Large intestine (tissue), 12 donors: ENCODE results near the gene ASB10. TPM values are rescaled to one million over a fixed set of nuclear protein-coding genes. Genes with fewer than 3 reads are reported as not detected.

Experiments
- DNase-seq, 2 donors: peaks; one replicate each; pipeline versions ENCODE4 v3.0.0 to v3.0.0-alpha.2; 2013
- H3K27ac ChIP-seq: one replicate; pipeline ENCODE4 v1.5.1; 2013; ENCODE audit warnings: low read length
- H3K27me3 ChIP-seq: 2 replicates; pipeline ENCODE4 v1.6.1; 2013; ENCODE audit warnings: low read length; ENCODE audit not compliant: control insufficient read depth, insufficient read depth
- H3K36me3 ChIP-seq: 2 replicates; pipeline ENCODE4 v1.6.1; 2013; ENCODE audit warnings: low read length; ENCODE audit not compliant: control insufficient read depth, insufficient read depth
- H3K4me1 ChIP-seq: one replicate; pipeline ENCODE4 v1.6.1; 2013; ENCODE audit warnings: low read length; ENCODE audit not compliant: control insufficient read depth, insufficient read depth
- H3K4me3 ChIP-seq: one replicate; pipeline ENCODE4 v1.5.1; 2013; ENCODE audit warnings: low read length
- H3K9me3 ChIP-seq: one replicate; pipeline ENCODE4 v1.6.1; 2013; ENCODE audit warnings: mild to moderate bottlenecking, low read depth, low read length, moderate library complexity; ENCODE audit not compliant: control insufficient read depth
- whole genome bisulfite sequencing: methylation state at CpG from one replicate; pipeline ENCODE4 v1.1.5; 2013; ENCODE audit warnings: low lambda C conversion rate; ENCODE audit not compliant: insufficient coverage; 5-methylcytosine and 5-hydroxymethylcytosine counted together
- long read RNA-seq, 11 donors: transcript quantifications; one replicate each; lab custom pipeline, GENCODE V29; 2026
- polyA plus RNA-seq: library from polyadenylated mRNA; unstranded; fragments of 120-200 nt; gene quantifications from one replicate; pipeline ENCODE4 v1.2.1, GENCODE V29; 2013

ASB10 gene, protein sequence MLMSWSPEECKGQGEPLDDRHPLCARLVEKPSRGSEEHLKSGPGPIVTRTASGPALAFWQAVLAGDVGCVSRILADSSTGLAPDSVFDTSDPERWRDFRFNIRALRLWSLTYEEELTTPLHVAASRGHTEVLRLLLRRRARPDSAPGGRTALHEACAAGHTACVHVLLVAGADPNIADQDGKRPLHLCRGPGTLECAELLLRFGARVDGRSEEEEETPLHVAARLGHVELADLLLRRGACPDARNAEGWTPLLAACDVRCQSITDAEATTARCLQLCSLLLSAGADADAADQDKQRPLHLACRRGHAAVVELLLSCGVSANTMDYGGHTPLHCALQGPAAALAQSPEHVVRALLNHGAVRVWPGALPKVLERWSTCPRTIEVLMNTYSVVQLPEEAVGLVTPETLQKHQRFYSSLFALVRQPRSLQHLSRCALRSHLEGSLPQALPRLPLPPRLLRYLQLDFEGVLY
- polyA plus RNA-seq = not detected
- long read RNA-seq, donor 1 = 0 reads
- long read RNA-seq, donor 2 = 0 reads
- long read RNA-seq, donor 3 = 0 reads
- long read RNA-seq, donor 4 = 0 reads
- long read RNA-seq, donor 5 = 0 reads
- long read RNA-seq, donor 6 = 0 reads
- long read RNA-seq, donor 7 = 0 reads
- long read RNA-seq, donor 8 = 0 reads
- long read RNA-seq, donor 9 = 0 reads
- long read RNA-seq, donor 10 = 0 reads
- long read RNA-seq, donor 11 = 0 reads

DNA sequence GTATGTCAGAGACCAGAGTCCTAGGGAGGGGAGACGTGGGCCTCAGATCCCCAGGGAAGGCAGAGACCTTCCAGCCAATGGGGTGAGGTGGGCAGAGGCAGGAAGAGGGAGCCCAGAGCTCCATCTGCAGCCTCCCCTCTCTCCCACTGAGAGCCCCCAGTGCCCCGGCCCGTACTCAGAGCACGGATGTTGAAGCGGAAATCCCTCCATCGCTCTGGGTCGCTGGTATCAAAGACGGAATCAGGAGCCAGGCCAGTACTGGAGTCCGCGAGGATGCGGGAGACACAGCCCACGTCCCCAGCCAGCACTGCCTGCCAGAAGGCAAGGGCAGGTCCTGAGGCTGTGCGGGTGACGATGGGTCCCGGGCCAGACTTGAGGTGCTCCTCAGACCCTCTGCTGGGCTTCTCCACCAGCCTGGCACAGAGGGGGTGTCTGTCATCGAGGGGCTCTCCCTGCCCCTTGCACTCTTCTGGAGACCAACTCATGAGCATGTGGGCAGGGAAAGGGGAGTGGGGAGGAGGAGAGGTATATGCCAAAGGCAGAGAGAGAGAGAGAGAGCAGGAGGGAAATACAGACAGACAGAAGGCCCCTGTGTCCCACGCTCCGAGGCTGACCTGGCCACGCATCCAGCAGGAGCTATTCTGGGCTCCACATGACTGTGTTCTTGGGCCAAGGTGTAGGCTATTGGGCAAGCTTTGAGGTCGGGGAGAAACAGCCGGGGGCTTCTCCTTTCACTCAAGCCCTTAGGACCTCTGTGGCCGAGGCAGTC lies at the start of gene ASB10:
Gene ASB10, minus strand, starts transcription at position 611 of the 769 bp plus-strand sequence. Its CDS starts 120 bp downstream, at position 491.
- WGBS = no CpG with 5 or more reads among the region's 22 CpGs
- peaks cover 11% of the 10 kb centered on the region for H3K27me3 ChIP-seq
- no peaks in the 10 kb centered on the region for H3K4me1 ChIP-seq
- H3K9me3 ChIP-seq = no peaks in the 10 kb centered on the region
- no peak within 1 kb of the TSS for H3K27ac ChIP-seq
- H3K36me3 ChIP-seq = no peaks in the 10 kb centered on the region
- no peak for DNase-seq
- H3K4me3 ChIP-seq = no peak within 1 kb of the TSS

DNA sequence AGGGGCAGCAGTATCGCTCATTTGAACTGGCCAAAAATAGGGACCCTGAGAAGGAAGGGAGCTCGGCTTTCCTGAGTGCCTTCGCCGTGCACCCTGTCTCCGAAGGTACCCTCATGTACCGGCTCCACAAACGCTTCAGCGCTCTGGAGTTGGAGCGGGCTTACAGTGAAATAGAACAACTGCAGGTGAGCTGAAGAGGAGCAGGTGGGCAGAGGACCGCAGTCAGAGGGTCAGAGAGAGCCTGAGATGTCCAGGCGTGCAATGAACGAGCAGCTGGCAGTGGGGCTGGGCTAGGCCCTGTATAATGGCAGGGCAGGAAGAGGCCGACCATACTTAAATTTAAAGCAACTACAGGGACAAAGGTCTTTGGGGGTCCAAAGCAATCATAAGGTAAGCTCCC lies 49.4 kb upstream of the ASB10 start:
- no CpG with 5 or more reads among the region's 13 CpGs for WGBS
- Histone ChIP-seq H3K27me3 (no peaks in the 10 kb centered on the region), H3K9me3 (peaks cover 5% of the 10 kb centered on the region), H3K4me1 (no peaks in the 10 kb centered on the region), H3K27ac (no peak overlapping the region), H3K36me3 (peaks cover 59% of the 10 kb centered on the region), H3K4me3 (no peak overlapping the region)
- no peak for DNase-seq

DNA sequence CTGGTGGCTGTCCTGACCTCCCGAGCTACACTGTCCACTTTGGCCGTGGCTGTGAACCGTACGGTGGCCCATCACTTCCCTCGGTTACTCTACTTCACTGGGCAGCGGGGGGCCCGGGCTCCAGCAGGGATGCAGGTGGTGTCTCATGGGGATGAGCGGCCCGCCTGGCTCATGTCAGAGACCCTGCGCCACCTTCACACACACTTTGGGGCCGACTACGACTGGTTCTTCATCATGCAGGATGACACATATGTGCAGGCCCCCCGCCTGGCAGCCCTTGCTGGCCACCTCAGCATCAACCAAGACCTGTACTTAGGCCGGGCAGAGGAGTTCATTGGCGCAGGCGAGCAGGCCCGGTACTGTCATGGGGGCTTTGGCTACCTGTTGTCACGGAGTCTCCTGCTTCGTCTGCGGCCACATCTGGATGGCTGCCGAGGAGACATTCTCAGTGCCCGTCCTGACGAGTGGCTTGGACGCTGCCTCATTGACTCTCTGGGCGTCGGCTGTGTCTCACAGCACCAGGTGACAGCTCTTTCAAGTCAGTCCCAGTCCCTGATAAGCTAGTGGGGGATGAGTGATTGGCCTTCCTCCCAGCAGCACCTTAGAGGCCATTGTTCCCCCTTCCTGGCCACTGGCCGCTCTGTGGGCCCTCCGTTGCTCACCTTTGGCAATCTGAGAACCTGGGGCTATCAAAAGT lies 48.2 kb upstream of the ASB10 start:
- DNase-seq = no peak
- Histone ChIP-seq H3K9me3 (peaks cover 5% of the 10 kb centered on the region), H3K4me3 (no peak overlapping the region), H3K4me1 (no peaks in the 10 kb centered on the region), H3K36me3 (peaks cover 49% of the 10 kb centered on the region), H3K27me3 (no peaks in the 10 kb centered on the region), H3K27ac (no peak overlapping the region)
- WGBS = no CpG with 5 or more reads among the region's 28 CpGs

DNA sequence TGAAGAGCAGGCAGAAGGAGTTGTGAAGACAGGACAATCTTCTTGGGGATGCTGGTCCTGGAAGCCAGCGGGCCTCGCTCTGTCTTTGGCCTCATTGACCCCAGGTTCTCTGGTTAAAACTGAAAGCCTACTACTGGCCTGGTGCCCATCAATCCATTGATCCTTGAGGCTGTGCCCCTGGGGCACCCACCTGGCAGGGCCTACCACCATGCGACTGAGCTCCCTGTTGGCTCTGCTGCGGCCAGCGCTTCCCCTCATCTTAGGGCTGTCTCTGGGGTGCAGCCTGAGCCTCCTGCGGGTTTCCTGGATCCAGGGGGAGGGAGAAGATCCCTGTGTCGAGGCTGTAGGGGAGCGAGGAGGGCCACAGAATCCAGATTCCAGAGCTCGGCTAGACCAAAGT lies 46.8 kb upstream of the ASB10 start:
- DNase-seq = no peak
- Histone ChIP-seq H3K27ac (no peak overlapping the region), H3K27me3 (no peaks in the 10 kb centered on the region), H3K4me1 (no peaks in the 10 kb centered on the region), H3K9me3 (peaks cover 5% of the 10 kb centered on the region), H3K36me3 (peaks cover 40% of the 10 kb centered on the region), H3K4me3 (peak overlapping the region; percentile 94)
- no CpG with 5 or more reads among the region's 9 CpGs for WGBS

DNA sequence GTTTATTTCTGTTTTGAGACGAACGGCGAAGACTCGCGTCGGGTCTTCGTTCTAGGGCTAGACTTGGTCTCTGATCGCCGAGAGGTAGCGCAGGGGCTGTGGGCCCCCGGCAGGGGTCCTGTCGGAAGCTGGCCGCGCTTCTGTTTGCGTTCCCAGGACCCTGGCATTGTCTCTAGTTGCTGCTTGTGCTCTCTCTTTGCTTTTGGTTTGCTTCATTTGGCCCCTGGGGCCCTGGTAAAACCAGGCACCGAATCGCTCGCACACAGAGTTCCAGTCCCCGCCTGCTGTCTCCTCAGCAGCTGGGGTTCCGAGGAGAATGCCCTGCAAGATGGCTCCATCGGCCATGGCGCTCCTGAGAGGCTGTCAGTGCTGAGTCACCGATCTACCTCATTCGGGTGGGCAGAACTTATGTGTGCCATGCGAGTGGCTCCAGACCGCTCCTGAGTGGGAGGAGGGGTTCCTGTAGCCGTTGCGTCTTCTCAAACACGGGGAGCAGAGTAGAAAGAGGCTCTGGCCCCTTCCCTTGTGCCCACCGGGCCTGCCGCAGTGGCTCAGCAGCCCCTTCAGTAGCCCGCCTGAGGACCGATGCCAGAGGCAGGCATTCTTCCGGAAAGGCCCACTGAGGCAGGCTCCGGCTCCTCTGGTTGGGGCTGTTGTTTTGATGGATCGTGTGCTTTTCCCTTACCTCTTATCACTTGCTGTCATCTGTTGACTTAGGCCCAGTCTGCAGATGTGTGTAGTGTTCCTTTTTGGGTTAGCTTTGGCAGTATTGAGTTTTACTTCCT lies 46.1 kb upstream of the ASB10 start:
- peak in 1 of 2 donors; percentile 48 for DNase-seq
- H3K36me3 ChIP-seq = peaks cover 33% of the 10 kb centered on the region
- H3K4me3 ChIP-seq = peak overlapping the region; percentile 94
- H3K4me1 ChIP-seq = peaks cover 5% of the 10 kb centered on the region
- no peaks in the 10 kb centered on the region for H3K27me3 ChIP-seq
- peak overlapping the region; percentile 40 for H3K27ac ChIP-seq
- WGBS = no CpG with 5 or more reads among the region's 36 CpGs
- peaks cover 5% of the 10 kb centered on the region for H3K9me3 ChIP-seq

DNA sequence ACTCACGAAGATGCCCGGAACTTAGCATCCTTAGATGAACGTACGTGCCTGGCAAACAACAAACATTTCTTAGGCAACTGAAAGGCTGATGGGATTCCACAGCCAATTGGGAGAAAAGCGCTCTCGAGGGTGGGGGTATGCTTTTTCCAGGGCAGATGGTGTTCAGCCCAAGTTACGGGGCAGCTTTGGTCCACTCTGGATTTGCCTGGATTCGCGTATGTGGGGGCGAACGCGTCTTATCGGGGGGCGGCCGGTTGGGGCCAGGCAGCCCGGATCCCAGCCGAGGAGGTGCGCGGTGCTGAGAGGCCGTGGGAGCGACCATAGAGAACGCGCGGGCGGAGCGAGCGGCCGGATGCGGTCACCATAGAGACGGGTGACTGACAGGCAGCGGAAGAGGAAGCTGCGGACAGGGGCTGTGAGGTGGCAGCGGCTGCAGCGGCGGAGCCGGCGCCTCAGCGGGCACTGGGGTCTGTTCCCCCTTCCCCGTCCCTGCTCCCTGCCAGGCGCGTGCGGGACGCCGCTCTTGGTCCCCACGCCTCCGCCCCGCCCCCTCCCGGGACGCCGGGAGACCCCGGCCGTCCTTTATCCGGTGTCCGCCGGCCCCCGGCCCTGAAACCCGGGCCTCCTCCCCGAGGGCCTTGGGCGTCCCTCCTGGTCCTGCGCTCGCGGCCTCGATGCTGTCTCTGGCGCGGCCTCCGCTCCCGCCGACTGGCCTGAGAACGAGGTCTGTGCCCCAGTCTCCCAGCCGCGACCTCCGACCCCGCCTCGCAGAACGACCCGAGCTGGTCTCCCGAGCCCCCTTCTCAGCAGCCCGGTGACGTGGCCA lies 45.3 kb upstream of the ASB10 start, which contains the start of gene CHPF2:
Gene CHPF2, plus strand, starts transcription at position 393 of the 826 bp plus-strand sequence. CDS start 1,529 bp downstream, outside the sequence.
- Histone ChIP-seq H3K27me3 (no peaks in the 10 kb centered on the region), H3K4me3 (peak within 1 kb of the TSS; percentile 94), H3K4me1 (peaks cover 8% of the 10 kb centered on the region), H3K27ac (peak within 1 kb of the TSS; percentile 40), H3K9me3 (no peaks in the 10 kb centered on the region), H3K36me3 (peaks cover 25% of the 10 kb centered on the region)
- peak; percentile 84 to 89 for DNase-seq
- no CpG with 5 or more reads among the region's 79 CpGs for WGBS

DNA sequence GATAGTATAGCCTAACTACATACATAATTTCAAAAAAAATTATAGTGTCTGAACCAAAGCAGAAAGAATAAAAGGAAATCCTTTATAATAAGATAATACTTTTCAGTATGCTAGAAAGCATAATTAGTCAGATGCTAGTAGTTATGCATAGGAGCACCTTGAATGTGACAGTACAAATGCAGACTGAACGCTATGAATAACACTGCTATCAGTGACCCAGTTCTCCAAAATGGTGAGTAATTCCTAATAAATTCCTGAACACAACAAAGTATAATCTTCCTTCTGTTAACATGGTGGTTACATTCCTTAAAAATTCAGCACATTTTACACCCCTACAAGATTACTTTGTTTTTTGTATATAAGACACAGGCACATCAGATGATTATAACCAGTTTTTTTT lies 44.0 kb upstream of the ASB10 start:
- H3K4me1 ChIP-seq = peaks cover 11% of the 10 kb centered on the region
- H3K27ac ChIP-seq = no peak overlapping the region
- H3K9me3 ChIP-seq = no peaks in the 10 kb centered on the region
- H3K36me3 ChIP-seq = peaks cover 14% of the 10 kb centered on the region
- H3K27me3 ChIP-seq = no peaks in the 10 kb centered on the region
- H3K4me3 ChIP-seq = no peak overlapping the region
- no peak for DNase-seq
- WGBS = 100% methylated on average over 1 of the region's 1 CpG

DNA sequence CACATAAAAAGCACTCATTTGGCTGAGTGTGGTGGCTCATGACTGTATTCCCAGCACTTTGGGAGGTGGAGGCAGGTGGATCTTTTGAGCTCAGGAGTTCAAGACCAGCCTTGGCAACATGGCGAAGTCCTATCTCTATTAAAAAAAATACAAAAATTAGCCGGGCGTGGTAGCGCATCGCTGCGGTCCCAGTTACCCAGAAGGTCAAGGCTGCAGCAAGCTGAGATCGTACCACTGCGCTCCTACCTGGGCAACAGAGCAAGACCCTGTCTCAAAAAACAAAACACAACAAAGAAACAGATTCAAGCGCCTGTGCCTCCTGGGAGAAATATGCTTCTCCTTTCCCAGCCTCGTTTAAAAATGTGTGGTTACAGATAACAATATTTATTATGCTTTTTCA lies 42.2 kb upstream of the ASB10 start:
- no peaks in the 10 kb centered on the region for H3K9me3 ChIP-seq
- H3K27ac ChIP-seq = no peak overlapping the region
- no peak for DNase-seq
- no CpG with 5 or more reads among the region's 10 CpGs for WGBS
- H3K4me1 ChIP-seq = peaks cover 14% of the 10 kb centered on the region
- no peaks in the 10 kb centered on the region for H3K27me3 ChIP-seq
- no peak overlapping the region for H3K4me3 ChIP-seq
- H3K36me3 ChIP-seq = peaks cover 9% of the 10 kb centered on the region
